OCI-LY1 (cell line): ENCODE results near the gene WNK1.

Experiments
- H2AFZ ChIP-seq: fragments of 200-600 bp; sonication (generic), shearing (Covaris generic); 2 replicates; pipeline ENCODE4 v1.6.0; 2014; ENCODE audit warnings: antibody characterized with exemption, mild to moderate bottlenecking, low read length
- H3F3A ChIP-seq: fragments of 200-600 bp; sonication (generic), shearing (Covaris generic); 2 replicates; pipeline ENCODE4 v1.6.0; 2014; ENCODE audit warnings: mild to moderate bottlenecking, antibody characterized with exemption, low read length, moderate library complexity; ENCODE audit not compliant: insufficient read depth
- H3K27ac ChIP-seq: fragments of 200-600 bp; sonication (generic); 2 replicates; pipeline ENCODE4 v1.5.1; 2014; ENCODE audit warnings: low read length, mixed run types, mild to moderate bottlenecking, low read depth; ENCODE audit not compliant: poor library complexity, severe bottlenecking
- H3K27me3 ChIP-seq: fragments of 200-600 bp; sonication (generic); 2 replicates; pipeline ENCODE4 v1.6.0; 2014; ENCODE audit warnings: antibody characterized with exemption, mild to moderate bottlenecking, low read length, moderate library complexity; ENCODE audit not compliant: insufficient read depth
- H3K36me3 ChIP-seq: fragments of 200-600 bp; sonication (generic); 2 replicates; pipeline ENCODE4 v1.6.1; 2014; ENCODE audit warnings: mild to moderate bottlenecking, antibody characterized with exemption, low read length, moderate library complexity, mixed read lengths; ENCODE audit not compliant: insufficient read depth
- H3K4me1 ChIP-seq: fragments of 200-600 bp; sonication (generic); 2 replicates; pipeline ENCODE4 v1.5.1; 2014; ENCODE audit warnings: mild to moderate bottlenecking, low read length, moderate library complexity; ENCODE audit not compliant: insufficient read depth, severe bottlenecking
- H3K4me2 ChIP-seq: fragments of 200-600 bp; sonication (generic), shearing (Covaris generic); 2 replicates; pipeline ENCODE4 v1.6.1; 2014; ENCODE audit warnings: low read length
- H3K4me3 ChIP-seq: fragments of 200-600 bp; sonication (generic); 2 replicates; pipeline ENCODE4 v1.5.1; 2014; ENCODE audit warnings: low read length, low read depth, mild to moderate bottlenecking, mixed read lengths; ENCODE audit not compliant: poor library complexity, severe bottlenecking
- H3K79me2 ChIP-seq: fragments of 200-600 bp; shearing (Covaris generic); 2 replicates; pipeline ENCODE4 v1.6.1; 2016; ENCODE audit warnings: mixed run types, low read length, mixed read lengths; ENCODE audit not compliant: insufficient read depth
- H3K9ac ChIP-seq: fragments of 200-600 bp; sonication (generic), shearing (Covaris generic); 2 replicates; pipeline ENCODE4 v1.6.1; 2014; ENCODE audit warnings: mild to moderate bottlenecking, low read length, mixed read lengths
- H3K9me2 ChIP-seq: fragments of 200-600 bp; sonication (generic), shearing (Covaris generic); 2 replicates; pipeline ENCODE4 v1.6.1; 2014; ENCODE audit warnings: low read depth, mild to moderate bottlenecking, low read length, mixed read lengths
- H3K9me3 ChIP-seq: fragments of 200-600 bp; shearing (Covaris generic); 2 replicates; pipeline ENCODE4 v1.6.1; 2014; ENCODE audit warnings: low read length, mixed read lengths
- H4K20me1 ChIP-seq: fragments of 200-600 bp; sonication (generic), shearing (Covaris generic); 2 replicates; pipeline ENCODE4 v1.6.0; 2016; ENCODE audit warnings: mild to moderate bottlenecking, low read length; ENCODE audit not compliant: insufficient read depth
- EZH2 ChIP-seq: fragments of 200-600 bp; sonication (generic), shearing (Covaris generic); IDR thresholded peaks from 2 replicates; pipeline ENCODE4 v1.8.0; 2017; ENCODE audit warnings: borderline replicate concordance, mixed run types, mild to moderate bottlenecking, antibody characterized with exemption, low read length, moderate library complexity, mixed read lengths
- TF ChIP-seq, protein P1 (sequence below): fragments of 200-600 bp; sonication (generic), shearing (Covaris generic); IDR thresholded peaks from 2 replicates; pipeline ENCODE4 v1.5.1; 2017; ENCODE audit warnings: mild to moderate bottlenecking, antibody characterized with exemption, low read length, moderate library complexity, mixed read lengths

WNK1 gene

DNA sequence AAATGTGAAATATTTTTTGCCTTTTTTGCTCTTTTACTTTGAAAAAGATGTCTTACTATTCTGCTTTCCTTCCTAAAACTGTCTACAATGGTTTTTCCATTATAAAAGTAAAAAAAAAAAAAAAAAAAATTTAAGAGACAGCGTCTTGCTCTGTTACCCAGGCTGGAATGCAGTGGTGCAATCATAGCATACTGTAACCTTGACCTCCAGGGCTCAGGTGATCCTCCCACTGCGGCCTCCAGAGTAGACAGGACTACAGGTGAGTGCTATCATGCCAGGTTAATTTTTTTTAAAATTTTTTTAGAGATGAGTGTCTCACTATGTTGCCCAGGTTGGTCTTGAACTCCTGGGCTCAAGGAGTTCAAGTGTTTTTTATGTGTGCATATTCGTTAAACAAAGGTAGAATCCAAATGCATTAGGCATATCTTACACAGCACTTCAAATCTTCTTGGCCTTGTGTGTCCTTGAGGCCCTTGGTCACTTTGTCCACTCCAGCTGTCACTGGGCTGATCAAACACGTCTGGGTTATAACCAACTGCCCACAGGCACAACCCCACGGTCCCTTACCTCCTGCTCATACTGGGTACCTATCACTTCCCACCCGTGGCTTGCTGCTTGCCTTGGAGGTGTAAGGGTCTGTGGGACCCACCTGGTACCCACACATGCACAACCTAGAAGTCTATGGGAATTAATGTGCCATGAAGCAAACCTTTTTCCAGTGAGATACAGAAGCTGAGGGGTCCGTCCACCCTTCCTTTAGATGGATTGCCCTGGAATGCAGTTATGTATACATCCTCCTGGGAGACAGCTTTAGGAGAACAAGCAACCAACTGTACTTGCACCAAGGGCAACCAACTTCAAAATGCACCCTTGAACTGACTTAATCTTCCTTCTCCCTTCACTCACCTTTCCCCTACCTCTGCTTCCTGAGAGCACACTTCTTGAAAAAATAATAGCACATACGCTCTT lies 184.3 kb downstream of the WNK1 start:
- H3K4me3 ChIP-seq: no peak overlapping the region
- H3K4me2 ChIP-seq: no peak overlapping the region
- no peak overlapping the region for H2AFZ ChIP-seq
- no peaks in the 10 kb centered on the region for H3K79me2 ChIP-seq
- H3K4me1 ChIP-seq: no peaks in the 10 kb centered on the region
- no peaks in the 10 kb centered on the region for H3K9me2 ChIP-seq
- peaks cover 47% of the 10 kb centered on the region for H3K36me3 ChIP-seq
- no peak overlapping the region for H3K27ac ChIP-seq
- H3K9me3 ChIP-seq: no peaks in the 10 kb centered on the region
- no peaks in the 10 kb centered on the region for H3F3A ChIP-seq
- TF ChIP-seq, protein P1, sequence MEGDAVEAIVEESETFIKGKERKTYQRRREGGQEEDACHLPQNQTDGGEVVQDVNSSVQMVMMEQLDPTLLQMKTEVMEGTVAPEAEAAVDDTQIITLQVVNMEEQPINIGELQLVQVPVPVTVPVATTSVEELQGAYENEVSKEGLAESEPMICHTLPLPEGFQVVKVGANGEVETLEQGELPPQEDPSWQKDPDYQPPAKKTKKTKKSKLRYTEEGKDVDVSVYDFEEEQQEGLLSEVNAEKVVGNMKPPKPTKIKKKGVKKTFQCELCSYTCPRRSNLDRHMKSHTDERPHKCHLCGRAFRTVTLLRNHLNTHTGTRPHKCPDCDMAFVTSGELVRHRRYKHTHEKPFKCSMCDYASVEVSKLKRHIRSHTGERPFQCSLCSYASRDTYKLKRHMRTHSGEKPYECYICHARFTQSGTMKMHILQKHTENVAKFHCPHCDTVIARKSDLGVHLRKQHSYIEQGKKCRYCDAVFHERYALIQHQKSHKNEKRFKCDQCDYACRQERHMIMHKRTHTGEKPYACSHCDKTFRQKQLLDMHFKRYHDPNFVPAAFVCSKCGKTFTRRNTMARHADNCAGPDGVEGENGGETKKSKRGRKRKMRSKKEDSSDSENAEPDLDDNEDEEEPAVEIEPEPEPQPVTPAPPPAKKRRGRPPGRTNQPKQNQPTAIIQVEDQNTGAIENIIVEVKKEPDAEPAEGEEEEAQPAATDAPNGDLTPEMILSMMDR: no peak
- TF ChIP-seq EZH2: no peak
- no peak overlapping the region for H3K9ac ChIP-seq
- no peaks in the 10 kb centered on the region for H4K20me1 ChIP-seq
- no peaks in the 10 kb centered on the region for H3K27me3 ChIP-seq

DNA sequence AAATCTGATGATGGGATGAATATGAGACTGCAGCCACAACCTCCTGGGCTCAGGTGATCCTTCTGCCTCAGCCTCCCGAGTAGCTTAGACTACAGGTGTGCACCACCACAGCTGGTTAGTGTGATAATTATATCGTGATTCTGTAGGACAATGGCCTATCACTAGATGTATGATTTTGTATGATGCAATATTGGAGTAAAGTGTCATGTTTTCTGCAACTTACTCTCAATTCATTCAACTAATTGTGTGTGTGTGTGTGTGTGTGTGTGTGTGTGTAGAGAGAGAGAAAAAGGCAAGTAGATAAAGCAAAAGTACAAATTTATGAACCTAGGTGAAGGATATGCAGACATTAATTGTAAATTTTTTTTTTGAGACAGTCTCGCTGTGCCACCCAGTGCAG lies 186.4 kb downstream of the WNK1 start:
- Histone ChIP-seq H3K27ac (no peak overlapping the region), H3K4me3 (no peak overlapping the region), H3K79me2 (no peaks in the 10 kb centered on the region), H4K20me1 (no peaks in the 10 kb centered on the region), H3K9ac (no peak overlapping the region), H3K9me3 (no peaks in the 10 kb centered on the region), H2AFZ (no peak overlapping the region), H3K4me2 (no peak overlapping the region), H3K9me2 (no peaks in the 10 kb centered on the region), H3K36me3 (peaks cover 50% of the 10 kb centered on the region), H3F3A (no peaks in the 10 kb centered on the region), H3K4me1 (no peaks in the 10 kb centered on the region), H3K27me3 (no peaks in the 10 kb centered on the region)
- TF ChIP-seq, protein P1: no peak
- no peak for TF ChIP-seq EZH2

DNA sequence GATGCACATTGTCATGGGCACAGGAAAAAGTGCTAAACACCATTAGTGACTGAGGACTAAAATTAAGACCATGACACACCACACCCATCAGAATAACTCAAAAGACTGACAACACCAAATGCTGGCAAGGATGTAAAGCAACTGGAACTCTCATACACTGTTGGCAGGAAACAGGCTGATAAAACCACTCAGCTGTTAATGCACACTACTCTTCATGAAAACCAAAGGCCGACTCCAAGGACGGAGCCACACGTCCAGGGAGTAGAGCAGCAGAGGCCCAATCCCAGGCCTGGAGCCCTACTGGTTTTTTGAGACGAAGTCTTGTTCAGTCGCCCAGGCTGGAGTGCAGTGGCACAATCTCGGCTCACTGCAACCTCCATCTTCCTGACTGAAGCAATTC lies 190.7 kb downstream of the WNK1 start:
- Histone ChIP-seq H3K9ac (no peak overlapping the region), H3K27me3 (no peaks in the 10 kb centered on the region), H3K79me2 (peaks cover 21% of the 10 kb centered on the region), H3K4me1 (peaks cover 20% of the 10 kb centered on the region), H4K20me1 (no peaks in the 10 kb centered on the region), H3F3A (no peaks in the 10 kb centered on the region), H3K27ac (no peak overlapping the region), H3K9me2 (no peaks in the 10 kb centered on the region), H3K4me2 (no peak overlapping the region), H3K9me3 (no peaks in the 10 kb centered on the region), H3K4me3 (no peak overlapping the region), H3K36me3 (peaks cover 43% of the 10 kb centered on the region), H2AFZ (no peak overlapping the region)
- no peak for TF ChIP-seq EZH2
- TF ChIP-seq, protein P1: no peak
